Gastroesophageal sphincter (tissue), 2 donors: ENCODE data around the gene LRRC45.

Experiments
- EP300 ChIP-seq: sonication (generic); formaldehyde crosslinking; IDR thresholded peaks from one replicate; pipeline ENCODE4 v1.6.1; 2017; ENCODE audit warnings: antibody characterized with exemption, mild to moderate bottlenecking
- POLR2A ChIP-seq, 2 donors: fragments of 450-650 bp; IDR thresholded peaks; one replicate each; pipeline ENCODE4 v1.6.1; 2017; ENCODE audit warnings: antibody characterized with exemption in 2 of 2, mild to moderate bottlenecking in 2 of 2, moderate library complexity in 1 of 2

- TF ChIP-seq POLR2A (IDR thresholded peaks at IDR 0.05) (no peak), EP300 (no peak)
Measured at GRCh38 chr17:82029391-82029790, 6.3 kb downstream of the LRRC45 start.
